ENCODE data around the gene EEF1A1. TPM values are rescaled to one million over a fixed set of nuclear protein-coding genes. Genes with fewer than 3 reads are reported as not detected.

EEF1A1 gene
- total RNA-seq, 1 experiment from 2014 or later: 12,560 TPM

Other genes starting within 250 kb of the EEF1A1 start
- gene DPPA5, start 166.8 kb downstream of the EEF1A1 start, total RNA-seq (2021; ENCODE audit: unreplicated experiment): not detected
- not detected for gene KHDC3L, start 158.4 kb downstream of the EEF1A1 start, total RNA-seq (2021; ENCODE audit: unreplicated experiment)
- gene OOEP, start 151.1 kb downstream of the EEF1A1 start, total RNA-seq (2021; ENCODE audit: unreplicated experiment): not detected
- gene DDX43, start 126.2 kb downstream of the EEF1A1 start, total RNA-seq (2021; ENCODE audit: unreplicated experiment): not detected
- 0.27 TPM for gene CGAS, start 68.7 kb downstream of the EEF1A1 start, total RNA-seq (2021; ENCODE audit: unreplicated experiment)
- 40.1 TPM for gene MTO1, start 59.3 kb downstream of the EEF1A1 start, total RNA-seq (2021; ENCODE audit: unreplicated experiment)
- 17.0 TPM for gene SLC17A5, start 133.0 kb upstream of the EEF1A1 start, total RNA-seq (2021; ENCODE audit: unreplicated experiment)
- gene CD109, start 175.2 kb upstream of the EEF1A1 start, total RNA-seq (2021; ENCODE audit: unreplicated experiment): 42.1 TPM